HEK293 (cell line): Measurements from ENCODE around the gene CCDC186.

Experiments used
- CTCF ChIA-PET: fragments of 350-600 bp; formaldehyde crosslinking; extraction: SDS; loops from one replicate; lab custom pipeline; 2021; ENCODE audit warnings: antibody characterized with exemption; lab: Yijun Ruan, JAX
- POLR2A ChIA-PET: fragments of 300-600 bp; formaldehyde crosslinking; extraction: SDS; loops from one replicate; lab custom pipeline; 2020; ENCODE audit warnings: antibody characterized with exemption, inconsistent platforms; lab: Yijun Ruan, JAX
- H3K27ac ChIP-seq: fragments of 200-500 bp; sonication (Bioruptor generic); 2 replicates; pipeline ENCODE4 v1.5.1; 2014; ENCODE audit warnings: low read depth, low read length, control low read depth, inconsistent platforms; ENCODE audit errors: extremely low read depth
- H3K36me3 ChIP-seq, 2 experiments: fragments of 200-500 bp in 1 of 2; sonication (Bioruptor generic) in 1 of 2; 1 replicate in 1 of 2; 2 replicates in 1 of 2; pipeline ENCODE4 v1.5.1; 2014 to 2017; ENCODE audit warnings: inconsistent platforms in 2 of 2, low read length in 2 of 2; ENCODE audit not compliant: control insufficient read depth in 2 of 2, insufficient read depth in 1 of 2
- H3K4me1 ChIP-seq: fragments of 200-500 bp; sonication (Bioruptor generic); 2 replicates; pipeline ENCODE4 v1.5.1; 2014; ENCODE audit warnings: mild to moderate bottlenecking, low read length, inconsistent platforms; ENCODE audit not compliant: control insufficient read depth, insufficient read depth
- H3K4me3 ChIP-seq: 2 replicates; pipeline ENCODE4 v1.5.1; 2011; ENCODE audit warnings: low read depth, mild to moderate bottlenecking, control low read depth, low read length, moderate library complexity
- H3K9me3 ChIP-seq: fragments of 200-500 bp; sonication (Bioruptor generic); 2 replicates; pipeline ENCODE4 v1.5.1; 2014; ENCODE audit warnings: low read depth, low read length, inconsistent platforms; ENCODE audit not compliant: control insufficient read depth, insufficient read depth
- EGR2 ChIP-seq: fragments of 450-650 bp; formaldehyde crosslinking; IDR thresholded peaks from 2 replicates; pipeline ENCODE4 v1.5.1; 2016; ENCODE audit warnings: low read depth, missing biosample characterization, missing genetic modification characterization
- HOXC10 ChIP-seq: sonication (generic); formaldehyde crosslinking; IDR thresholded peaks from 2 replicates; pipeline ENCODE4 v1.8.1; 2023; ENCODE audit warnings: mild to moderate bottlenecking, missing genetic modification reagents
- KLF1 ChIP-seq: fragments of 450-650 bp; formaldehyde crosslinking; IDR thresholded peaks from 2 replicates; pipeline ENCODE4 v1.5.1; 2016; ENCODE audit warnings: missing biosample characterization, missing genetic modification characterization
- KLF17 ChIP-seq: fragments of 450-650 bp; formaldehyde crosslinking; IDR thresholded peaks from 2 replicates; pipeline ENCODE4 v1.5.1; 2016; ENCODE audit warnings: missing biosample characterization, missing genetic modification characterization
- MZF1 ChIP-seq: fragments of 450-650 bp; formaldehyde crosslinking; IDR thresholded peaks from 2 replicates; pipeline ENCODE4 v1.5.1; 2017; ENCODE audit warnings: missing biosample characterization, missing genetic modification characterization, borderline replicate concordance
- SP7 ChIP-seq: fragments of 450-650 bp; formaldehyde crosslinking; IDR thresholded peaks from 2 replicates; pipeline ENCODE4 v1.5.1; 2016; ENCODE audit warnings: missing biosample characterization, missing genetic modification characterization
- YY1 ChIP-seq: fragments of 450-650 bp; formaldehyde crosslinking; IDR thresholded peaks from 2 replicates; pipeline ENCODE4 v1.5.1; 2018; ENCODE audit warnings: missing biosample characterization, missing genetic modification characterization
- ZNF10 ChIP-seq: fragments of 450-650 bp; formaldehyde crosslinking; IDR thresholded peaks from 2 replicates; pipeline ENCODE4 v1.5.1; 2017; ENCODE audit warnings: missing biosample characterization, missing genetic modification characterization
- ZNF112 ChIP-seq: fragments of 450-650 bp; formaldehyde crosslinking; IDR thresholded peaks from 2 replicates; pipeline ENCODE4 v1.5.0; 2017; ENCODE audit warnings: missing biosample characterization, missing genetic modification characterization
- ZNF133 ChIP-seq: fragments of 450-650 bp; formaldehyde crosslinking; IDR thresholded peaks from 2 replicates; pipeline ENCODE4 v1.5.1; 2016; ENCODE audit warnings: missing biosample characterization, missing genetic modification characterization
- ZNF138 ChIP-seq: fragments of 450-650 bp; formaldehyde crosslinking; IDR thresholded peaks from 2 replicates; pipeline ENCODE4 v1.5.1; 2016; ENCODE audit warnings: missing biosample characterization, missing genetic modification characterization, borderline replicate concordance
- ZNF157 ChIP-seq: fragments of 450-650 bp; formaldehyde crosslinking; IDR thresholded peaks from 2 replicates; pipeline ENCODE4 v1.5.1; 2016; ENCODE audit warnings: missing biosample characterization, missing genetic modification characterization
- ZNF292 ChIP-seq: fragments of 450-650 bp; formaldehyde crosslinking; IDR thresholded peaks from 2 replicates; pipeline ENCODE4 v1.5.1; 2016; ENCODE audit warnings: low read depth, missing biosample characterization, missing genetic modification characterization, borderline replicate concordance
- ZNF354C ChIP-seq: fragments of 450-650 bp; formaldehyde crosslinking; IDR thresholded peaks from 2 replicates; pipeline ENCODE4 v1.5.1; 2016; ENCODE audit warnings: missing biosample characterization, missing genetic modification characterization, low read depth, borderline replicate concordance
- ZNF391 ChIP-seq: fragments of 450-650 bp; formaldehyde crosslinking; IDR thresholded peaks from 2 replicates; pipeline ENCODE4 v1.5.1; 2016; ENCODE audit warnings: low read depth, missing biosample characterization, missing genetic modification characterization, borderline replicate concordance
- ZNF416 ChIP-seq: fragments of 450-650 bp; formaldehyde crosslinking; IDR thresholded peaks from 2 replicates; pipeline ENCODE4 v1.5.1; 2016; ENCODE audit warnings: missing biosample characterization, missing genetic modification characterization
- ZNF449 ChIP-seq: fragments of 450-650 bp; formaldehyde crosslinking; IDR thresholded peaks from 2 replicates; pipeline ENCODE4 v1.5.1; 2017; ENCODE audit warnings: missing biosample characterization, mild to moderate bottlenecking, missing genetic modification characterization, moderate library complexity
- ZNF501 ChIP-seq: fragments of 450-650 bp; formaldehyde crosslinking; IDR thresholded peaks from 2 replicates; pipeline ENCODE4 v1.5.1; 2016; ENCODE audit warnings: missing biosample characterization, missing genetic modification characterization
- ZNF510 ChIP-seq: fragments of 450-650 bp; formaldehyde crosslinking; IDR thresholded peaks from 2 replicates; pipeline ENCODE4 v1.5.1; 2018; ENCODE audit warnings: mild to moderate bottlenecking, missing genetic modification characterization, missing biosample characterization; ENCODE audit not compliant: insufficient replicate concordance
- ZNF514 ChIP-seq: fragments of 450-650 bp; formaldehyde crosslinking; IDR thresholded peaks from 2 replicates; pipeline ENCODE4 v1.5.1; 2016; ENCODE audit warnings: missing biosample characterization, missing genetic modification characterization
- ZNF549 ChIP-seq: fragments of 450-650 bp; IDR thresholded peaks from 2 replicates; pipeline ENCODE4 v1.5.1; 2018; ENCODE audit warnings: missing biosample characterization, missing genetic modification characterization, mild to moderate bottlenecking, inconsistent platforms, moderate library complexity
- ZNF792 ChIP-seq: fragments of 450-650 bp; formaldehyde crosslinking; IDR thresholded peaks from 2 replicates; pipeline ENCODE4 v1.5.1; 2016; ENCODE audit warnings: missing biosample characterization, missing genetic modification characterization
- ZNF837 ChIP-seq: fragments of 450-650 bp; formaldehyde crosslinking; IDR thresholded peaks from 2 replicates; pipeline ENCODE4 v1.5.1; 2016; ENCODE audit warnings: missing biosample characterization, missing genetic modification characterization
- TF ChIP-seq, protein P1 (sequence below): fragments of 450-650 bp; IDR thresholded peaks from 2 replicates; pipeline ENCODE4 v1.5.1; 2018; ENCODE audit warnings: missing biosample characterization, missing genetic modification characterization
- TF ChIP-seq, protein P2 (sequence below): fragments of 450-650 bp; formaldehyde crosslinking; optimal IDR thresholded peaks from 2 replicates; pipeline ENCODE3; 2016; ENCODE audit warnings: missing biosample characterization, mild to moderate bottlenecking, missing genetic modification characterization
- TF ChIP-seq, protein P3 (sequence below): fragments of 450-650 bp; formaldehyde crosslinking; IDR thresholded peaks from 2 replicates; pipeline ENCODE4 v1.5.1; 2016; ENCODE audit warnings: missing biosample characterization, missing genetic modification characterization

The CCDC186 gene

DNA sequence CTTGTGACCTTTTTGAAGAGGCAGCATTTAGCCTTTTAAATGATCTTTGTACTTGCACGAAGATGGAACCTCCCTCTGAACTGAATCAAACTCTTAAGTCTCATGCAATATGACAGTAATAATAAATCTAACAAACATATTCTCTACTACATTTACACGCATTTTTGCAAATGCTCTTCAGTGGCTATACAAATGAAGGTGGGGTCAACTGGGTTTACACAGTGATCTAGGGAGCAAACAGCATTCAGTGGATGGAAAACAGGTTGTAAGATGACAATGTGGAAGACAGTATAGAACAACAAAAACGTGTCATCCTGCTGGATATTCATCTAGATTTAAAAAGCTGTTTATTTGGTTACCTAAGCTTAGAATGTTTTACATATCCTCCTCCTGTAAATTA, 7.5 kb downstream of the CCDC186 start:
- Histone ChIP-seq H3K36me3 (peaks cover 0 to 5% of the 10 kb centered on the region in 2 experiments), H3K27ac (no peak overlapping the region), H3K4me1 (peaks cover 5% of the 10 kb centered on the region; the same call in 1 of the 2 replicates), H3K4me3 (no peak overlapping the region), H3K9me3 (no peaks in the 10 kb centered on the region)
- ChIA-PET POLR2A (no interaction called here), CTCF (interaction anchor here (0.7 kb wide), 1 partner anchor 31 kb away, joined by 3 read pairs; no protein-coding TSS in a partner anchor)
- no peak for TF ChIP-seq ZNF391 (tag by site-specific recombination)
- no peak for TF ChIP-seq ZNF157 (tag by site-specific recombination)
- no peak for TF ChIP-seq ZNF837 (tag by site-specific recombination)
- TF ChIP-seq HOXC10 (CRISPR knock-in tag): no peak
- TF ChIP-seq, all 188 proteins: peak for 0

GRCh38 chr10:114166043-114166442, 8.0 kb downstream of the CCDC186 start:
- Histone ChIP-seq H3K4me1 (peaks cover 5% of the 10 kb centered on the region; the same call in 1 of the 2 replicates), H3K4me3 (no peak overlapping the region), H3K9me3 (no peaks in the 10 kb centered on the region), H3K27ac (no peak overlapping the region), H3K36me3 (peaks cover 0 to 5% of the 10 kb centered on the region in 2 experiments; a peak in 2 of 3 replicates)
- POLR2A ChIA-PET: no interaction called here
- no peak for TF ChIP-seq ZNF501 (tag by site-specific recombination)
- TF ChIP-seq ZNF514 (tag by site-specific recombination): no peak
- TF ChIP-seq KLF17 (tag by site-specific recombination): no peak
- TF ChIP-seq, protein P1, sequence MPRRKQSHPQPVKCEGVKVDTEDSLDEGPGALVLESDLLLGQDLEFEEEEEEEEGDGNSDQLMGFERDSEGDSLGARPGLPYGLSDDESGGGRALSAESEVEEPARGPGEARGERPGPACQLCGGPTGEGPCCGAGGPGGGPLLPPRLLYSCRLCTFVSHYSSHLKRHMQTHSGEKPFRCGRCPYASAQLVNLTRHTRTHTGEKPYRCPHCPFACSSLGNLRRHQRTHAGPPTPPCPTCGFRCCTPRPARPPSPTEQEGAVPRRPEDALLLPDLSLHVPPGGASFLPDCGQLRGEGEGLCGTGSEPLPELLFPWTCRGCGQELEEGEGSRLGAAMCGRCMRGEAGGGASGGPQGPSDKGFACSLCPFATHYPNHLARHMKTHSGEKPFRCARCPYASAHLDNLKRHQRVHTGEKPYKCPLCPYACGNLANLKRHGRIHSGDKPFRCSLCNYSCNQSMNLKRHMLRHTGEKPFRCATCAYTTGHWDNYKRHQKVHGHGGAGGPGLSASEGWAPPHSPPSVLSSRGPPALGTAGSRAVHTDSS (tag by site-specific recombination): no peak
- no peak for TF ChIP-seq ZNF510 (tag by site-specific recombination)
- no peak for TF ChIP-seq KLF1 (tag by site-specific recombination)
- no peak for TF ChIP-seq MZF1 (tag by site-specific recombination)
- no peak for TF ChIP-seq ZNF292 (tag by site-specific recombination)
- no peak for TF ChIP-seq ZNF133 (tag by site-specific recombination)
- no peak for TF ChIP-seq ZNF10 (tag by site-specific recombination)
- CTCF ChIA-PET: no interaction called here

DNA sequence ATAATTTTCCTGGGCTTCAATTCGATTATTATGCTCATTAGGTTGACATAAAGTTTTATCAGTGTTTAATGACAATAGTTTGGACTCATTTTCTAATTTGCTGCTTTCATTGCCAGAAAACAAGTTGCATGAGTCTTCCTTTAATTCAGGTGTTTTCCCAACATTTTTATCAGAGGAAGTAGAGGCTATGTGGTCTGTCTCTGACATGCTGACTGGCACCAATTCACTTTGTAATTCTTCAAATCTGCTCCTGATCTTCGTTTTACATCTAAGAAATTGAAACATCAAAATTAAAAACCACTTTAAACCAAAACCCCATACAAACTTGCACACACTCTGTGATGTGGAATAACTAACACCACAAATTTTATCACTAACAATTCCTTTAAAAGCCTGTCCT, 10.9 kb downstream of the CCDC186 start:
- CTCF ChIA-PET: no interaction called here
- POLR2A ChIA-PET: no interaction called here
- Histone ChIP-seq H3K9me3 (no peaks in the 10 kb centered on the region), H3K36me3 (peaks cover 0 to 5% of the 10 kb centered on the region in 2 experiments; a peak in 2 of 3 replicates), H3K4me1 (peaks cover 5% of the 10 kb centered on the region; the same call in 1 of the 2 replicates), H3K27ac (no peak overlapping the region), H3K4me3 (no peak overlapping the region)
- TF ChIP-seq ZNF792 (tag by site-specific recombination) (no peak), SP7 (tag by site-specific recombination) (no peak), ZNF501 (tag by site-specific recombination) (no peak), YY1 (tag by site-specific recombination) (no peak), ZNF138 (tag by site-specific recombination) (no peak), ZNF416 (tag by site-specific recombination) (no peak), ZNF354C (tag by site-specific recombination) (no peak), ZNF549 (tag by site-specific recombination) (no peak), EGR2 (tag by site-specific recombination) (no peak), ZNF449 (tag by site-specific recombination) (no peak), ZNF112 (tag by site-specific recombination) (no peak)
- TF ChIP-seq, protein P2, sequence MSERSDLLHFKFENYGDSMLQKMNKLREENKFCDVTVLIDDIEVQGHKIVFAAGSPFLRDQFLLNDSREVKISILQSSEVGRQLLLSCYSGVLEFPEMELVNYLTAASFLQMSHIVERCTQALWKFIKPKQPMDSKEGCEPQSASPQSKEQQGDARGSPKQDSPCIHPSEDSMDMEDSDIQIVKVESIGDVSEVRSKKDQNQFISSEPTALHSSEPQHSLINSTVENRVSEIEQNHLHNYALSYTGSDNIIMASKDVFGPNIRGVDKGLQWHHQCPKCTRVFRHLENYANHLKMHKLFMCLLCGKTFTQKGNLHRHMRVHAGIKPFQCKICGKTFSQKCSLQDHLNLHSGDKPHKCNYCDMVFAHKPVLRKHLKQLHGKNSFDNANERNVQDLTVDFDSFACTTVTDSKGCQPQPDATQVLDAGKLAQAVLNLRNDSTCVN (tag by site-specific recombination): no peak
- TF ChIP-seq, protein P3, sequence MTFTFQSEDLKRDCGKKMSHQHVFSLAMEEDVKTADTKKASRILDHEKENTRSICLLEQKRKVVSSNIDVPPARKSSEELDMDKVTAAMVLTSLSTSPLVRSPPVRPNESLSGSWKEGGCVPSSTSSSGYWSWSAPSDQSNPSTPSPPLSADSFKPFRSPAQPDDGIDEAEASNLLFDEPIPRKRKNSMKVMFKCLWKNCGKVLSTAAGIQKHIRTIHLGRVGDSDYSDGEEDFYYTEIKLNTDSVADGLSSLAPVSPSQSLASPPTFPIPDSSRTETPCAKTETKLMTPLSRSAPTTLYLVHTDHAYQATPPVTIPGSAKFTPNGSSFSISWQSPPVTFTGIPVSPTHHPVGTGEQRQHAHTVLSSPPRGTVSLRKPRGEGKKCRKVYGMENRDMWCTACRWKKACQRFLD (tag by site-specific recombination): no peak
